GM13977 (cell line): ENCODE data around the gene LYPD6B.
"Not testable (repeated sequence)": the region's sequence is repeated elsewhere in the genome, so short reads cannot be mapped to it uniquely, and the experiment has no call there.

ENCODE experiments used
- DNase-seq: peaks from one replicate; pipeline ENCODE4 v3.0.0; 2012; ENCODE audit warnings: low spot score
- CTCF ChIP-seq: IDR thresholded peaks from 2 replicates; pipeline ENCODE4 v1.5.1; 2012; ENCODE audit warnings: mild to moderate bottlenecking, control low read depth; ENCODE audit not compliant: insufficient read depth; ENCODE audit errors: extremely low read depth, missing control alignments
- in situ Hi-C: fragments of 300-500 bp; cut with MboI; formaldehyde crosslinking; loops from one replicate; pipeline ENCODE4 v1.12.0; 2022; ENCODE audit warnings: low sequenced_read_pairs, low pct_unique_long_range_greater_than_20kb, mixed read lengths, inconsistent platforms; ENCODE audit not compliant: unreplicated experiment

Gene LYPD6B

DNA sequence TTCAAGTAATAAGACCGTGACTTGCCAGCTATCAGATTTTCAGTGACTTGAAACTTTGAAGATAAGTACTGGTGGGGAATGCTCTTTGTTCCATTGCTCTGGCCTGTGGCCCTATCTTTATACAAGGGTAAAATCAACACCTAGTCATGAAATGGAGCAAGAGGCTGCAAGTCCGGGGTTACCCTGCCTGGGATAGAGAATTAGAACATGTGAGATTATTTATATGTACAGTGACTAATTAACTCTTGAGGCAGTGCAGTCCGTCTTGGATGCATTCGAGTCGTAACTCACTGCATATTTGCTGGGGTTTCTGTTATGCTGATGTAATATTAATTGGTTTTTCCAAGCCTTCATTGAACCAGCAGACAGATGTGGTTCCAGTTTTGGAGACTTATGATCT, 186.0 kb downstream of the LYPD6B start:
- DNase-seq = no peak
- TF ChIP-seq CTCF = no peak
- in situ Hi-C loops = no loop called here

DNA sequence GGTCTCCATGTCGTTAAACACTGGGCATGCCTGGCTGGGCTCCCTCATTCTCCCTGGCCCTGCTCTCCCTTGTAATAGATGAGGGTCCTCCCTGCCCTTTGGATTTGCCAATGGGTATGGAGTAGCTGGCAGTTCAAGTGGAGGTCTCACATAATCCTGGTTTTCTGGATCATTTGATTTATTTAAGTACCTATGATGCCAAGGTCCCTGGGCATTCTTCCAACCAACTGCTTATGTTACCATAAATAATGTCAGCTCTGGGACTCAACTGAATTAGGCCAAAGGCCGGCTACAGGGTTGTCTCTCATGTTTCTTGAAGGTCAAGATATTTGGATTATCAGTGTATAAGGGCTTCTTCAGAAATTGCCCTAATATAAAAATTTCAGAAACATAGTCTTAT, 186.9 kb downstream of the LYPD6B start:
- DNase-seq = no peak
- in situ Hi-C loops = no loop called here
- TF ChIP-seq CTCF = no peak

DNA sequence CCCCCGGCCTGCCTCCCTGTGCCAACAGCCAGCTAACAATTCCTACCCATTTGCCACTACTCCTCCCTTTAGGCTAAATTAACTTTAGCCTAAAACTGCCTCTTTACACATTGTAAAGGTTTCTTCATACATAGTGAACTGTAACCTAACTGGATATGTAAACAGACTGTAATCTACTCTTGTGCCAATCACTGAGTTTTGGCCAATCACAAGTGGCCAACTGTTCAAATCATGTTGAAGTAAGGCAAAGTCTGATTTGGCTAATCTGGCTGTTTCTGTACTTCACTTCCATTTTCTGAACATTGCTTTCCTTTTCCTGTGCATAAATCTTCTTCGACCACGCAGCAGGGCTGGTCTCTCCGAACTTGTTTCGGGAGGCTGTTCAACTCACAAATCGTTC, 188.3 kb downstream of the LYPD6B start:
- TF ChIP-seq CTCF = no peak
- in situ Hi-C loops = no loop called here
- no peak for DNase-seq

DNA sequence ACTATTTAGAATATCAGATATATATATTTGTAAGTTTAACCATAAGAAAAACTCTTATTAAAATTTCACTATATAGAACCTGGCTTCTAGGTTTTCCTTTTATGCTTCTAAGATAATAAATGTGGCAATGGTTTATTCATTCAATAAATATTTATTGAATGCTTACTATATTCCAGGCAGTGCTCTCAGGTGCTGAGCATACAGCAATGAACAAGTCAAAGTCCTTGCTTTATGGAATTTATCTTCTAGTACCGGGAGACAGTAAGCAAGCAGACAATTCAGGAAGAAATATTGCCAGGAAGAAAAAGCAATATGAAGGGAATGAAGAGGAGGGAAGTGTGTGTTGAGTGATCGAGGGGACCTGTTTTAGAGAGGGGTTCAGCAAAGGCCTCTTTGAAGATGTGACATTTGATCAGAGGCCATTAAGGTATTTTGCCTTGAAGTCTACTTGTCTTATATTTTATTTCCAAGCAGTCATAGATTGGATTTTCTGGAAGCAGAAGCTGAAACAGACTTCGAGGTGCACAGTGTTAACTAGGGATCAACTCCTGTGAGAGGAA, 197.4 kb downstream of the LYPD6B start:
- in situ Hi-C loops = no loop called here
- no peak for DNase-seq
- no peak for TF ChIP-seq CTCF

DNA sequence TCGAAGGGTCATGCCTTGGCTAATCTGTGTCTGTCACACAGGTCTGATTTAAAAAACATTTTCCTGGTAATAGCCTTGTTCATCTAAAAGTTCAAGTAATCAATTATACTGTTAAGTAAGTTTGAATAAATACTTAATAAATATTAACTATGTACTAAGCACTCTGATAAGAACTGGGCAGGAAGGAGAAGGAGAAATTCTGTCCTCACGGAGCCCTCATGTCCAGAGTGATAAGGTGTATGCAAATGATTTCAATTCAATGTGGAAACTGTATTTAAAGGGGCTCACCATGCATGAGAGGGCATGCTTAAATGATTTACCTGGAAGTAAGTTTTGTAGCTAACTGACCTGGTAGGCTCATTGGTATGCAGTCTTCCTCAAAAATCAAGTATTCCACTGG, 197.9 kb downstream of the LYPD6B start:
- in situ Hi-C loops = no loop called here
- DNase-seq = no peak
- TF ChIP-seq CTCF = no peak

- no peak for DNase-seq
- TF ChIP-seq CTCF = no peak
- in situ Hi-C loops = no loop called here
These were observed 207.7 kb downstream of the LYPD6B start for GRCh38 chr2:149246186-149246585.

GRCh38 chr2:149251436-149251835, 212.9 kb downstream of the LYPD6B start:
- in situ Hi-C loops, DNase-seq: not testable (repeated sequence)

DNA sequence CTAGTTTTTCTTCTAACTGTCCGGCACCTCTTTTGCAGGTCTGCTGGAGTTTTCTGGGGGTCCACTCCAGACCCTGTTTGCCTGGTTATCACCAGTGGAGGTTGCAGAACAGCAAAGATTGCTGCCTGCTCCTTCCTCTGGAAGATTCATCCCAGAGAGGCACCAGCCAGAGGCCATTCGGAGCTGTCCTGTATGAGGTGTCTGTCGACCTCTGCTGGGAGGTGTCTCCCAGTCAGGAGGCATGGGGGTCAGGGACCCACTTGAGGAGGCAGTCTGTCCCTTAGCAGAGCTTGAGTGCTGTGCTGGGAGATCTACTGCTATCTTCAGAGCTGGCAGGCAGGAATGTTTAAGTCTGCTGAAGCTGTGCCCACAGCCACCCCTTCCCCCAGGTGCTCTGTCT, 218.4 kb downstream of the LYPD6B start:
- in situ Hi-C loops = not testable (repeated sequence)

More for the DNA sequence above, 218.4 kb downstream of the LYPD6B start:
- DNase-seq = not testable (repeated sequence)
